HepG2 (cell line): Measurements from ENCODE around the gene FIBP. TPM values are rescaled to one million over a fixed set of nuclear protein-coding genes. Genes with fewer than 3 reads are reported as not detected.

Source experiments
- CHD2 ChIP-seq: IDR thresholded peaks from 2 replicates; pipeline ENCODE4 v1.6.1; 2011; ENCODE audit warnings: low read depth, low read length, improper control_type of control experiment
- ESRRA ChIP-seq: sonication (generic); formaldehyde crosslinking; IDR thresholded peaks from 2 replicates; pipeline ENCODE4 v1.5.1; 2020; ENCODE audit warnings: mild to moderate bottlenecking, low read depth, missing genetic modification reagents
- KLF16 ChIP-seq, 2 experiments: sonication (generic) in 1 of 2; formaldehyde crosslinking in 1 of 2; IDR thresholded peaks; 2 replicates each; pipeline versions ENCODE4 v1.6.1 to v1.8.0; 2016 to 2023; ENCODE audit warnings: missing genetic modification reagents in 2 of 2, missing compliant biosample characterization in 1 of 2
- NR1H2 ChIP-seq: sonication (generic); formaldehyde crosslinking; IDR thresholded peaks from 2 replicates; pipeline ENCODE4 v1.8.1; 2022; ENCODE audit warnings: low read depth, missing genetic modification reagents, borderline replicate concordance
- NR2C2 ChIP-seq: sonication (generic); formaldehyde crosslinking; IDR thresholded peaks from 2 replicates; pipeline ENCODE4 v1.4.0; 2020; ENCODE audit warnings: missing genetic modification reagents, mild to moderate bottlenecking, moderate library complexity, borderline replicate concordance
- NR2F2 ChIP-seq: IDR thresholded peaks from 2 replicates; pipeline ENCODE4 v1.6.1; 2012; ENCODE audit warnings: low read depth, inconsistent platforms, borderline replicate concordance
- PHF21A ChIP-seq: sonication (generic); formaldehyde crosslinking; IDR thresholded peaks from 2 replicates; pipeline ENCODE4 v1.5.0; 2020; ENCODE audit warnings: mild to moderate bottlenecking, missing genetic modification reagents
- TARDBP ChIP-seq: sonication (generic); formaldehyde crosslinking; IDR thresholded peaks from 2 replicates; pipeline ENCODE4 v1.8.0; 2022; ENCODE audit warnings: mild to moderate bottlenecking, missing genetic modification reagents
- TBX2 ChIP-seq: sonication (generic); formaldehyde crosslinking; IDR thresholded peaks from 2 replicates; pipeline ENCODE4 v1.5.0; 2020; ENCODE audit warnings: missing genetic modification reagents, mild to moderate bottlenecking, borderline replicate concordance
- TEAD2 ChIP-seq: sonication (generic); formaldehyde crosslinking; IDR thresholded peaks from 2 replicates; pipeline ENCODE4 v1.9.0; 2021; ENCODE audit warnings: missing genetic modification reagents
- TP53 ChIP-seq: sonication (generic); formaldehyde crosslinking; conservative IDR thresholded peaks from 2 replicates; pipeline ENCODE4 v1.4.0; 2020; ENCODE audit warnings: missing genetic modification reagents
- YEATS4 ChIP-seq: sonication (generic); formaldehyde crosslinking; IDR thresholded peaks from 2 replicates; pipeline ENCODE4 v1.4.0; 2020; ENCODE audit warnings: missing genetic modification reagents, borderline replicate concordance
- ZFP1 ChIP-seq: IDR thresholded peaks from 2 replicates; pipeline ENCODE4 v1.6.1; 2016
- ZFP82 ChIP-seq: sonication (generic); formaldehyde crosslinking; IDR thresholded peaks from 2 replicates; pipeline ENCODE4 v1.5.1; 2020; ENCODE audit warnings: mild to moderate bottlenecking, missing genetic modification reagents, borderline replicate concordance
- ZNF253 ChIP-seq: sonication (generic); formaldehyde crosslinking; IDR thresholded peaks from 2 replicates; pipeline ENCODE4 v1.8.0; 2022; ENCODE audit warnings: mild to moderate bottlenecking, missing genetic modification reagents, borderline replicate concordance
- polyA plus RNA-seq, 8 experiments: library from polyadenylated mRNA; depleted of rRNA in 3 of 8; stranded (reverse) in 7 of 8; unstranded in 1 of 8; fragments of >200 nt; fragmentation: Illumina TruSeq in 4 of 8; extraction: Trizol in 4 of 8; gene quantifications; 2 replicates each; pipeline versions ENCODE4 v1.2.1 to v1.2.3, GENCODE V29; 2011 to 2016; ENCODE audit warnings: low read depth in 4 of 8, missing spikeins in 1 of 8, mixed read lengths in 1 of 8; ENCODE audit not compliant: insufficient read depth in 1 of 8
- total RNA-seq, 5 experiments: library from RNA; depleted of rRNA; stranded (reverse); fragments of >200 nt; fragmentation: Illumina TruSeq; extraction: Trizol; gene quantifications; 2 replicates each; pipeline ENCODE4 v1.2.3, GENCODE V29; 2016; ENCODE audit warnings: low read depth in 1 of 5
- TF ChIP-seq, protein P1 (sequence below): sonication (generic); formaldehyde crosslinking; IDR thresholded peaks from 2 replicates; pipeline ENCODE4 v1.9.0; 2021; ENCODE audit warnings: missing genetic modification reagents, borderline replicate concordance
- TF ChIP-seq, protein P2 (sequence below): sonication (generic); formaldehyde crosslinking; conservative IDR thresholded peaks from 2 replicates; pipeline ENCODE4 v1.8.0; 2022; ENCODE audit warnings: mild to moderate bottlenecking, moderate library complexity, missing genetic modification reagents
- TF ChIP-seq, protein P3 (sequence below): sonication (generic); formaldehyde crosslinking; IDR thresholded peaks from 2 replicates; pipeline ENCODE4 v1.4.0; 2020; ENCODE audit warnings: mild to moderate bottlenecking, missing genetic modification reagents
- TF ChIP-seq, protein P4 (sequence below): sonication (generic); formaldehyde crosslinking; IDR thresholded peaks from 2 replicates; pipeline ENCODE4 v1.9.0; 2021; ENCODE audit warnings: missing genetic modification reagents, borderline replicate concordance

The FIBP gene
- total and polyA plus RNA-seq, 2 of the 13 experiments (the other 11 are each of a cell fraction or from before 2014, with no cell fraction given), result 42.9 to 62.1 TPM

DNA sequence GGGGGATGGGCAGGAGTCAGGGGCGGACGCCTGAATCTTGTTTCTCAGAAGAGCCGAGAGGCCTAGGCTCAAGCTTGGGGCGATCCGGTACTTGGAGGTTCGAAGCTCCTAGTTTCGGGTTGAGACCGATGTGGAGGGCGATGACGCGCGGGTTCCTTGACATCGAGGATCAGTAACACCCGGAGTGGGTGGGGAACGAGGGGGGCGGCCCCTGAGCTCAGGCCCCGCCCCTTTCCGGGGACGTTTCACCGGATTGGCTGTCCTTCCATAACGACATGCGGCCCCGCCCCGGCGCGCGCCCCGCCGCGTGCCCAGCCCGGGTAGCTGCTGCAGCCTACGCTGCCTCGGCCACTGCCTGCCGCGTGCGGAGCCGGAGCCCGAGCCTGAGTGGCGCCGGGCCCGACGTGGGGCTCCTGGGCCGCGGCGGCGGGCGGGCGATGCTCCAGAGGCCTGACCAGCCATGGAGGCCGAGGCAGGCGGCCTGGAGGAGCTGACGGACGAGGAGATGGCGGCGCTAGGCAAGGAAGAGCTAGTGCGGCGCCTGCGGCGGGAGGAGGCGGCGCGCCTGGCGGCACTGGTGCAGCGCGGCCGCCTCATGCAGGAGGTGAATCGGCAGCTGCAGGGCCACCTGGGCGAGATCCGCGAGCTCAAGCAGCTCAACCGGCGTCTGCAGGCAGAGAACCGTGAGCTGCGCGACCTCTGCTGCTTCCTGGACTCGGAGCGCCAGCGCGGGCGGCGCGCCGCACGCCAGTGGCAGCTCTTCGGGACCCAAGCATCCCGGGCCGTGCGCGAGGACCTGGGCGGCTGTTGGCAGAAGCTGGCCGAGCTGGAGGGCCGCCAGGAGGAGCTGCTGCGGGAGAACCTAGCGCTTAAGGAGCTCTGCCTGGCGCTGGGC is 2.3 kb upstream of the FIBP start, which contains the start of gene CCDC85B (continued):
- TF ChIP-seq, protein P1, sequence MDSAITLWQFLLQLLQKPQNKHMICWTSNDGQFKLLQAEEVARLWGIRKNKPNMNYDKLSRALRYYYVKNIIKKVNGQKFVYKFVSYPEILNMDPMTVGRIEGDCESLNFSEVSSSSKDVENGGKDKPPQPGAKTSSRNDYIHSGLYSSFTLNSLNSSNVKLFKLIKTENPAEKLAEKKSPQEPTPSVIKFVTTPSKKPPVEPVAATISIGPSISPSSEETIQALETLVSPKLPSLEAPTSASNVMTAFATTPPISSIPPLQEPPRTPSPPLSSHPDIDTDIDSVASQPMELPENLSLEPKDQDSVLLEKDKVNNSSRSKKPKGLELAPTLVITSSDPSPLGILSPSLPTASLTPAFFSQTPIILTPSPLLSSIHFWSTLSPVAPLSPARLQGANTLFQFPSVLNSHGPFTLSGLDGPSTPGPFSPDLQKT, result no peak
- 0 out of 2 replicates have a peak, but pooled peaks have one; percentile 8 for TF ChIP-seq TEAD2 (CRISPR knock-in tag)
- peak in 1 of 2 experiments; percentile 58; a peak in 2 of 4 replicates for TF ChIP-seq KLF16 (CRISPR knock-in tag; IDR thresholded peaks at IDR 0.05)
- TF ChIP-seq, protein P2, sequence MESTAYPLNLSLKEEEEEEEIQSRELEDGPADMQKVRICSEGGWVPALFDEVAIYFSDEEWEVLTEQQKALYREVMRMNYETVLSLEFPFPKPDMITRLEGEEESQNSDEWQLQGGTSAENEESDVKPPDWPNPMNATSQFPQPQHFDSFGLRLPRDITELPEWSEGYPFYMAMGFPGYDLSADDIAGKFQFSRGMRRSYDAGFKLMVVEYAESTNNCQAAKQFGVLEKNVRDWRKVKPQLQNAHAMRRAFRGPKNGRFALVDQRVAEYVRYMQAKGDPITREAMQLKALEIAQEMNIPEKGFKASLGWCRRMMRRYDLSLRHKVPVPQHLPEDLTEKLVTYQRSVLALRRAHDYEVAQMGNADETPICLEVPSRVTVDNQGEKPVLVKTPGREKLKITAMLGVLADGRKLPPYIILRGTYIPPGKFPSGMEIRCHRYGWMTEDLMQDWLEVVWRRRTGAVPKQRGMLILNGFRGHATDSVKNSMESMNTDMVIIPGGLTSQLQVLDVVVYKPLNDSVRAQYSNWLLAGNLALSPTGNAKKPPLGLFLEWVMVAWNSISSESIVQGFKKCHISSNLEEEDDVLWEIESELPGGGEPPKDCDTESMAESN (CRISPR knock-in tag), result peak; percentile 90
- 0 out of 2 replicates have a peak, but pooled peaks have one; percentile 58 for TF ChIP-seq ZFP82 (CRISPR knock-in tag)
- peak; percentile 54 for TF ChIP-seq TBX2 (CRISPR knock-in tag)
- TF ChIP-seq TARDBP (CRISPR knock-in tag), result peak; percentile 78; the same call in 1 of the 2 replicates
- TF ChIP-seq NR1H2 (CRISPR knock-in tag), result 0 out of 2 replicates have a peak, but pooled peaks have one; percentile 60
- no peak; the same call in 1 of the 2 replicates for TF ChIP-seq NR2F2
- TF ChIP-seq, protein P3, sequence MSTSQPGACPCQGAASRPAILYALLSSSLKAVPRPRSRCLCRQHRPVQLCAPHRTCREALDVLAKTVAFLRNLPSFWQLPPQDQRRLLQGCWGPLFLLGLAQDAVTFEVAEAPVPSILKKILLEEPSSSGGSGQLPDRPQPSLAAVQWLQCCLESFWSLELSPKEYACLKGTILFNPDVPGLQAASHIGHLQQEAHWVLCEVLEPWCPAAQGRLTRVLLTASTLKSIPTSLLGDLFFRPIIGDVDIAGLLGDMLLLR (CRISPR knock-in tag), result no peak; the same call in 1 of the 2 replicates
- TF ChIP-seq NR2C2 (CRISPR knock-in tag), result peak; percentile 52
- peak; percentile 49; the same call in 1 of the 2 replicates for TF ChIP-seq ESRRA
- TF ChIP-seq TP53 (CRISPR knock-in tag), result no peak
- TF ChIP-seq ZNF253 (CRISPR knock-in tag), result no peak
- TF ChIP-seq, protein P4, sequence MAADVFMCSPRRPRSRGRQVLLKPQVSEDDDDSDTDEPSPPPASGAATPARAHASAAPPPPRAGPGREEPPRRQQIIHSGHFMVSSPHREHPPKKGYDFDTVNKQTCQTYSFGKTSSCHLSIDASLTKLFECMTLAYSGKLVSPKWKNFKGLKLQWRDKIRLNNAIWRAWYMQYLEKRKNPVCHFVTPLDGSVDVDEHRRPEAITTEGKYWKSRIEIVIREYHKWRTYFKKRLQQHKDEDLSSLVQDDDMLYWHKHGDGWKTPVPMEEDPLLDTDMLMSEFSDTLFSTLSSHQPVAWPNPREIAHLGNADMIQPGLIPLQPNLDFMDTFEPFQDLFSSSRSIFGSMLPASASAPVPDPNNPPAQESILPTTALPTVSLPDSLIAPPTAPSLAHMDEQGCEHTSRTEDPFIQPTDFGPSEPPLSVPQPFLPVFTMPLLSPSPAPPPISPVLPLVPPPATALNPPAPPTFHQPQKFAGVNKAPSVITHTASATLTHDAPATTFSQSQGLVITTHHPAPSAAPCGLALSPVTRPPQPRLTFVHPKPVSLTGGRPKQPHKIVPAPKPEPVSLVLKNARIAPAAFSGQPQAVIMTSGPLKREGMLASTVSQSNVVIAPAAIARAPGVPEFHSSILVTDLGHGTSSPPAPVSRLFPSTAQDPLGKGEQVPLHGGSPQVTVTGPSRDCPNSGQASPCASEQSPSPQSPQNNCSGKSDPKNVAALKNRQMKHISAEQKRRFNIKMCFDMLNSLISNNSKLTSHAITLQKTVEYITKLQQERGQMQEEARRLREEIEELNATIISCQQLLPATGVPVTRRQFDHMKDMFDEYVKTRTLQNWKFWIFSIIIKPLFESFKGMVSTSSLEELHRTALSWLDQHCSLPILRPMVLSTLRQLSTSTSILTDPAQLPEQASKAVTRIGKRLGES (CRISPR knock-in tag), result peak; percentile 46; the same call in 1 of the 2 replicates
- TF ChIP-seq CHD2, result 0 out of 2 replicates have a peak, but pooled peaks have one; percentile 25
- TF ChIP-seq PHF21A (CRISPR knock-in tag), result peak; percentile 57; the same call in 1 of the 2 replicates
- TF ChIP-seq YEATS4, result peak; percentile 83
- TF ChIP-seq ZFP1 (CRISPR knock-in tag), result no peak
